Activated T-helper 1 cell treated with anti-CD3 and anti-CD28 coated beads, Interleukin-2, amount 50 U/mL, for 16 hours (primary cell): ENCODE results near the gene TSHZ2.

ENCODE experiments used
- DNase-seq, 2 donors: peaks; one replicate each; pipeline ENCODE4 v3.0.0-alpha.2; 2020; ENCODE audit warnings: low read depth in 1 of 2, low spot score in 1 of 2

The TSHZ2 gene, protein sequence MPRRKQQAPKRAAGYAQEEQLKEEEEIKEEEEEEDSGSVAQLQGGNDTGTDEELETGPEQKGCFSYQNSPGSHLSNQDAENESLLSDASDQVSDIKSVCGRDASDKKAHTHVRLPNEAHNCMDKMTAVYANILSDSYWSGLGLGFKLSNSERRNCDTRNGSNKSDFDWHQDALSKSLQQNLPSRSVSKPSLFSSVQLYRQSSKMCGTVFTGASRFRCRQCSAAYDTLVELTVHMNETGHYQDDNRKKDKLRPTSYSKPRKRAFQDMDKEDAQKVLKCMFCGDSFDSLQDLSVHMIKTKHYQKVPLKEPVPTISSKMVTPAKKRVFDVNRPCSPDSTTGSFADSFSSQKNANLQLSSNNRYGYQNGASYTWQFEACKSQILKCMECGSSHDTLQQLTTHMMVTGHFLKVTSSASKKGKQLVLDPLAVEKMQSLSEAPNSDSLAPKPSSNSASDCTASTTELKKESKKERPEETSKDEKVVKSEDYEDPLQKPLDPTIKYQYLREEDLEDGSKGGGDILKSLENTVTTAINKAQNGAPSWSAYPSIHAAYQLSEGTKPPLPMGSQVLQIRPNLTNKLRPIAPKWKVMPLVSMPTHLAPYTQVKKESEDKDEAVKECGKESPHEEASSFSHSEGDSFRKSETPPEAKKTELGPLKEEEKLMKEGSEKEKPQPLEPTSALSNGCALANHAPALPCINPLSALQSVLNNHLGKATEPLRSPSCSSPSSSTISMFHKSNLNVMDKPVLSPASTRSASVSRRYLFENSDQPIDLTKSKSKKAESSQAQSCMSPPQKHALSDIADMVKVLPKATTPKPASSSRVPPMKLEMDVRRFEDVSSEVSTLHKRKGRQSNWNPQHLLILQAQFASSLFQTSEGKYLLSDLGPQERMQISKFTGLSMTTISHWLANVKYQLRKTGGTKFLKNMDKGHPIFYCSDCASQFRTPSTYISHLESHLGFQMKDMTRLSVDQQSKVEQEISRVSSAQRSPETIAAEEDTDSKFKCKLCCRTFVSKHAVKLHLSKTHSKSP (N-terminal part only)

DNA sequence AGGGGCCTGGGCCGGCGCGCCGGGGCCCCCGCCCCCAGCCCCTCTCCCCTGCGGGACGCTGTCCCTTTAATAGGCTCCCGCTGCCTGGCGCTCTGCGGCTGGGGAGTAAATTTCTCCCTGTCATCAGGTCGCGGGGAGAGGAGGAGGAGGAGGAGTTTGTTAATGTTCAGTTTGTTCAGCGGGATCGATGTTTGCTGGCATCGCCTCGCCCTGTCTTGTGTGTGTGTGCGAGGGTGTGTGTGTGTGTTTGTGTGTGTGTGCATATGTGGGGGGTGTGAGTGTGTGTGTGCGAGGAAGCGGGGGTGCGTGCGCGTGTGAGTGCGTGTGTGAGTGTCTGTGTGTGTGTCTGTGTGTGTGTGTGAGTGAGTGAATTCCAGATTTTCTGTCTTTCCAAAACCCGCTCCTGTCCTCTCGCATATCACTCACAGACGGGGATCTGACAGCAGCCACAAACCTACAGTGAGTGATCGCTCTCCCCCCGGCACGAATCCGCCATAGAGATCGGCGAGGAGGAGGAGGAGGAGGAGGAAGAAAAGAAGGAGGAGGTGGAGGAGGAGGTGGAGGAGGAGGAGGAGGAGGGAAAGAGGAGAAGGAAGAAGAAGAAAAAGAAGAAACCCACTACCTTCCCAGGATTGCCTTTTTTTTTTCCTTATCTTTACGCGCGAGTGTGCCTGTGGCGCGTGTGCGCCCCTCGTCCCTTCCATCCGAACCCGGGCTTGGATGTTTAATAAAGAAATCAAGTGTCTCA is at the start of gene TSHZ2:
Gene TSHZ2, plus strand, starts transcription at position 169 of the 748 bp plus-strand sequence. CDS start 936 bp downstream, outside the sequence.
- peak in 1 of 2 donors; percentile 21 for DNase-seq

DNA sequence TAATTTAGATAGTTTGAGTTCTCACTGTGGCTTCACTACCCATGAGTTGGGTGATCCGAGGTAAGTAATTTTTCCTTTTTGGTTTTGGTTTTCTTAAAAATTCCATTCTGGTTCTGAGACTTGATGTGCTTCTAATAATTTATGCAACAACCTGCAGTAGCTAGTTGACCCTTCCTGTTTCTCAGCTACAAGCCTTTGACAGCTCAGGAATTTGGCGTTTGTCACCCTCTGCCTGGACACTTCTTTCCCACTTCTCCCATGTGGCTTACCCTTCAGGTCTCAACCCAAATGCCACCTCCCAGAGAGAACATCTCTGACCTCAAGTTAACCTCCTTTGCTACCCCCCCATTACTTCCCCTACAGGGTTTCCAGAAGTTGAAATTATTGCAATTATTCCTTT is 49.7 kb upstream of the TSHZ2 start:
- no peak for DNase-seq

DNA sequence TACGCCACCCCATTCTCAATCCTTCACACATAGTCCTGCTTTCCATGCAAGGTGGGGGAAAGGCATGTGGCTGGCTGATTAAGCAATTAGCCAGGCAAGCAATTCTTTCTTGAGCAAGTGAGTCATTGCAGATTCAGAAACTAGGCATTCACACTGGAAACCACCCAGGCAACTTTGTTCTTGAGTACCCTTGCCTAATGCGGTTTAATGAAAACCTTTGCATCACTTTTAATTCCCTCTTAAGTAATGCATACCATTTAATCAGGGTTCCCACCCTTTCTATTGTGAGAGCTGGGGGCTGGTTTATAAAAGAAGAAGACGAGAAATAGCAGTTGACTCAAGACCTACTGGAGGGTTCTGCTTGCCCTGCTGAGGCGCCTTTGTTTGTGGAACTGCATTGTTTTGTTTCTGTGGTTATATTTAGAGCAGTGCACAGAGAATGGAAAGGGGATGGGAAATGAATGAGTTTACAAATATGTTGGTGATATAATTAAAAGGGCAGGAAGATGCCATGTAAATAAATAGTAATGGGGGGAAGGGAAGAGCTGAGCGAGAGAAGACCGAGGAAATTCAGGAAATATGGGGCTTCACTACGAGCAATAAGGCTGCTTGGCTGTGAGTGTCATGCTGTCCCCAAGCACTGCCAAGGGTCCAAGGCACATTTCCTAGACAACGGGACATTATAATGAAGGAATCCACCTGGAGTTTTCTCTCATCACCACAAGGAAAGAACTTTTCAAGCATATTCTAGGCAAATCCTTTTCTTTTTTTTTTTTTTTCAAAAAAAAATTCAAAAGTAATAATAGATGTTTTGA is 48.8 kb upstream of the TSHZ2 start:
- DNase-seq = no peak

DNA sequence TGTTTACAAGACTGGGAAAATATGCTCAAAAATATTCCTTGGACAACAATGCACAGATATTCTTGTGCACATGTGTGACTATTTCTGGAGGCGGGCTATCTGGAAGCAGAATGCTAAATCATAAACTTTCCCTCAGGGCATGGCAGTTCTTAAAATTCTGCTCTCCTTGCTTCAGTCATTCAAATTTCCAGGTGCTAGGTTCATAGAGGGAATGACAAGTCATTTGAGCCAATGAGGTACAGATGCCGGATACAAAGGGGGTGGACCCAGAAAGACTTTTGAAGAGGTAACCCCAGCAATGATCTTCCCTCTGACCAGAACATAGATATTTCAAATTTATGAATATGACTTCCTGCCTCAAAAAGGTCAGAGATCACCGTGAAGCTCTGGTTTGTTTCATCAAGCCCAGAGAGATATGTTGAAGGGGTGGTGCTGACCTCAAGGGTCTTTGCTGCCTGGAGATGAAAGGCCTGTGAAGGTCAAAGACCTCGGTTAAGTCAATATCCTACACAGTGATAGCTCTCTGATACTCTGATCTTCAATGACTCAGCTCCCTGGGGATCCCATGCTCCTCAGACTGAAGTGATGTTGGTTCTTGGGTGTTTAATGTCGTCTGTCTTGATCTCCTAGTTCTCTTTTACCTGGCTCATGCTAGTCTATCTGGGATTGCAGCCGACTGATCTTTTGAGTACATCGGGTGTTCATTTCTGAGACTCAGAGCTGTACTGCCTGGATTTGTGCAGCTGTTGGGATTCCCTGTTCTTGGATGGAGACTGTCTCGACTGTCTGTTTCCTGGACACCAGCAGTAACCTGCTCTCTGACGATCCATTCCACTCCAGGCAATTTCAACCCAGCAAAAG is 47.5 kb upstream of the TSHZ2 start:
- no peak for DNase-seq

DNA sequence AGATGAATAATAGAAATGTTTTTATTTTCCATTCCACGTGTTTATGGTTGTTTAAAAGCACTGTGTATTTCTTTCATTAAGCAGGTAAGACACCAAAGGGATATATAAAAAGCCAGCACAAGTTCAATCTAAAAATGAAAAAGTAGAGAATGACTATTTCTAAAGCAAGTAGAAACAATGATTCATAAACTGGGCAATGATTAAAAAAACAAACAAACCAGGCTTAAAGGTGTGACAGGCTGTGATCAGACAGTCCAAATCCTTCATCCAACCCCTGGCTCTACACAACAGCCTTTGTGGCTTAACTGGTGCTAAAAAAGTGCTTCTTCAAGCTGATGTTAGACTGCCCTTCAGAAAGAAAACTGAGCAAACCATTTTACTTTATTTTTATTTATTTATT is 45.7 kb upstream of the TSHZ2 start:
- DNase-seq = no peak

DNA sequence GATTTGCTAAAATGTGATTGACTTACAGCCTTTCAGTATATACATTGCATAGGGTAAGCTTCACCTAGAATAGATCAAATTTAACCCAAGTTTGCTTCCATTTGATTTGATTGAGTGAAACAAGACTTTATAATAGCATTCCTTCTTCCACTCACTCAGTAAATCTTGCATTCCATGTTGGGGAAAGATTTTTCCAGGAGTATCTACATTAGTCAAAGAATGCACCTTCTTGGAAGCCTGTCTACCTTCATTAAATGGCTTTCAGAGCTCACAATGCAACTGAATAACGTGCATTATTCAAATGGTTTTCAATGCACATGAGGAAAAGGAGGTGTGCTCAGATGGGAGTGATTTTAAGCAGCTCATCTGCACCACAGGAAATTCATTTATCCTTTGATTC is 38.3 kb upstream of the TSHZ2 start:
- no peak for DNase-seq

DNA sequence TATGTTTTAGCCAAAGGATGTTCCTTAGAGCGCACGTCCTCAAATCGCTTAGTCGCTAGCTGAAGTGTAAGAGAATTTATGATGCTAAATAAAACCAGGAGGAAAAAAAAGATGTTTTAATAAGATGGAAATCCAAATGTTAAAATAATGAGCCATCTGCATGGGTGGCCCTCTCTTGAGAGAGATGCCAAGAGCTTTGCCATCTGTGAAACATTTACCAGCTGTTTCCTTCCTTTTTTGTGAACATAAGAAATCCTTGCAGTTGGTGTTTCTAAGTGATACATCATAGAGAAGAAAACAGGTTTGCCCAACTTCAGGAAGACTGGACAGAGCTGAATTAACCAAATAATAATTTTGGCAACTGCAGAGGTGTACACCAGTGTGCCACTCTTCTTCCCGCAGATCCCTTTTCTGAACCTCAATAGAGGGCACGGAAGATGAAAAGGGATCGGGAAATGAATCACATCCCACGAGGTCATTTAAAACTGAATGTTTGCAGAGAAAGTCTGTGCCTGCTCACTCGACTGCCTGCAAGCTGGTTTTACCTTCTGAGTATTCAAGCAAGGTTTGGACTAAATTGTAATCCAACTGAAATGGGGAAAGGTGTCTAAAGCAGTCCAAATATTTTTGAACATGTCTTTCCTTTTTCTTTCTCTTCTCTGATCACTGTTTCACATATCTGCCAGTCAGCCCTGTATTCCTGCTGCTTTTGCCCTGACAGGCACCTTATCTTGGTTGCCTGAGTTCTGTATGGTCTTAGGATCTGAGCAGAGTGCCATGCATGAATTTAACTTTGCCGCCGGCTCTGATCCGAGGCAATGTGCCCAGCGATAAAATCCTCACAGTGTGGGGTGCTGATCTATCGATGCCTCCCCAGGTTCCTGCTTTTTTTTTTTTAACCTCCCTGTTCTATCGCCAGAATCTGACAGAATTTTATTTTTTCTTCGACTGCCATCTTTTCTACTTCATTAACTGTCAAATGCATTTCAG is 35.5 kb upstream of the TSHZ2 start:
- DNase-seq = no peak

DNA sequence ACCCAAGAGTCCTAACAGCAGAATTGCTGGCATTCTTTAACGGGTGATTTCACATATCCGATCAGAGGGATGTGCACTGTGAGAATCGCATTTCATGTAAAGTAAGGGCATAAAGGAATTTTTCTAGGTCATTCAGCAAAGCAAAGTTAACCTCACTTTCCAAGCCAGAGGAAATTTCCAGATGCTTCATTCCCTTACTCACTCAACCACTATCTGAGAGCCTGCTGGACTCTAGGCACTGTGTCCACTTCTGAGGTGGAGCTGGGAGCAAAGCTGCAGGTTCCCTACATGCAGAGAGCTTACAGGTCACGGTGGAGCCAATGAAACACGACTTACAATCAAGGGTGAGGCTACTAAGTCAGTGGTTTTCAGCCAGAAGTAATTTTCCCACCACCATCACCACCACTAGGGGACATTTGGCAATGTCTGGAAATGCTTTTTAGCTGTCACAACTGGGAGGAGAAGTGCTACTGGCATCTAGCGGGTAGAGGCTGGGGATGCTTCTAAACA is 34.5 kb upstream of the TSHZ2 start:
- DNase-seq = no peak

DNA sequence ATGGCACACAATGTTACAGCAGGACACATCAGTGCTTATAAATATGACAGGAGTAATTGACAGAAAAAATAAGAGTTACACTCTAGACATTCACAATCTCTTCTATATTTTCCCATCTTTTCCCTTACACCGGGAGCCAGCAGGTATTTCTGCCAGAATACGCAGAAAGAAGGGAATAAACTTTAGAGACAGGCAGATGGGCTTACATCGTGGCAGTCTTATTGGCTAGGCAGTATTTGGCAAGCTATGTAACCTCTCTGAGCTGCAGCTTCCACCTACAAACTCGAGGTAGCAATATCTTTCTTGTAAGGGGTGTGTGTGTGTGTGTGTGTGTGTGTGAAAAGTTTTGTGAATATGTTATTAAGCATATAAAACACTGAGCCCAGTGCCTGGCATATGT is 33.0 kb upstream of the TSHZ2 start:
- no peak for DNase-seq

DNA sequence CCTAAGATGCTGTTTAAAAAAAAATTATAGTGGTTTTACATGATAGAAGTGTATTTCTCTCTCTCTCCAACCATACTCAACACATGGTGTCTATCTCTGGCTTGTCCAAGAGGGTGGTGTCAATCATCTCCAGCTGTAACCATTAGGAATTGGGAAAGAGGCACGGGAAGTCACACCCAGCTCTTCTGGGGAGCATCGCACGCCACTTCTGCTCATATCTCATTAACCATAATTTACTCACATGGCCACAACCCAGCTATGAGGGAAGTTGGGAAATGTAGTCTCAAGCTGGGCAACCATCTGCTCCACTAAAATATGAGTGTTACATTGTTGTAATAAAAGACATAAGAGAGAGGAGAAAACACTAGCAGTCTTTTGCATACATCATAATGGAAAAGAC is 30.4 kb upstream of the TSHZ2 start:
- no peak for DNase-seq

DNA sequence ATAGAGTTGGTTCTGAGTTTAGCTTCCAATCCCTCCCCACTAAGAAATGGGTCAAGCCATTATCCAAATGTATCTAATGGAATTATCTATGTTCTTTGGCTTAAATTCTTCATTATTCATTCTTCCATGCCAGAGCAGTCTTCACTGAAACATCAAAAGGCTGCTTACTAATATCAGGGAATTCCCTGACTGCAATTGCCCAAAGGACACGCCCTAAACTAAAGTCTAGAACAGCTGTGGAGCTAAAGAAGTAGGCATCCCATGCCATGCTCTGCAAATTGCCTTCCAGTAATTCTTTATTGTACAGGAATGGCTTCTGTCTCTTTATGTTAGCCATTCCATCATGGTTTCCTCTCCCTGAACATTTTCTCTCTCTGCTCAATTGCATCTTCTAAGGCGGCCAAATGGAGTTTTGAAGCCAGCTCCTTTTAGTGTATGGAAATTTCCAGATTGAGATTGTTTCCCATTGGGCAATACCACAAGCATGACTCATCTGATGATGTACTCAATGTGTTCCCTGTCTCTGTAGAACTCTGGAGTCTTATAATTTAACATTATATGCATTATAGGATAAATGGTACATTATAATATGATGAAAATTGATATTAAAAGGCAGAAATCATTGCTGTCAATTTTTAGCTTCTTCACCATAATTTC is 28.8 kb upstream of the TSHZ2 start:
- DNase-seq = no peak

DNA sequence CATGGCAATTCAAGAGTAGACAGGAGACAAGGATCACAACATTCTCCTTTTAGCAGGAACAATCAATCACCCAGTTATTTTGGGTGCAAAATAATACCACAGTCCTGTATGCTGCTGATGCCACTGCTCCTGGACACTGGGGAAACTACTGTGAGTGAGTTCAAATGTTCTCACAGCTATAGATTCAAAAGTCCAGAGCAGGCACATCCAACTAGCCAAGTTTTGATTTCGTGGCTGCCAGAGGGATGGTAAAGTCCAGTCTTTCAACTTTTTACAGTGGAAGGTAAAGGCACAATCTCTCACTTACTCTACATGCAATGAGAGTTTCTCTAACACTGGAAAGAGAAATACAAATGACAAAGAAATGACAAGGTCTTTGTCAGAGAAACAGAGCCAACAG is 26.9 kb upstream of the TSHZ2 start:
- DNase-seq = no peak

DNA sequence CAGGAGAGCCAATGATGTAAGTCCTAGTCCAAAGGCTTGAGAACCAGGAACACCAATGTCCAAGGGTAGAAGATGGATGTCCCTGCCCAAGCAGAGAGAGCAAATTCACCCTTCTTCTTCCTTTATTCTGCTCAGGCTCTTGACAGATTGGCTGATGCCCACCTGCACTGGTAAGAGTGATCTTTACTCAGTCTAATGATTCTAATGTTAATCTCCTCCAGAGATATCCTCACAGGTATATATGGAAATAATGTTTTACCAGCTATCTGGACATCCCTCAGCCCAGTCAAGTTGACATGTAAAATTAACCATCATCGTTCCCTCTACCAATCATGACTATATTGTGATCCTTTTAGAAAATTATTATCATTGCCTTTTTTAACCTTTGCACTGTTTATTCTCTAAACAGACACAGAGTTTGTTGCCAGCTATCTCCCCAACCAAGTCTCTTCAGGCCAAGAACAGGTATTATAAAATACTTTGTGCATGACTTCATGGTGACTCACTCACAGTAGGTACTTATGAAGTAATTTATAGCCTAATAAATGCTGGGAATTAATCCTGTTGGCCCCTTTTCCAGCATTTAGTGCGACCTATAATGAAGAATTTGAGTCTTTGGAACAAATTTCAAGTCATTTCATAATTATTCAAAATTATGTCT is 26.2 kb upstream of the TSHZ2 start:
- no peak for DNase-seq

DNA sequence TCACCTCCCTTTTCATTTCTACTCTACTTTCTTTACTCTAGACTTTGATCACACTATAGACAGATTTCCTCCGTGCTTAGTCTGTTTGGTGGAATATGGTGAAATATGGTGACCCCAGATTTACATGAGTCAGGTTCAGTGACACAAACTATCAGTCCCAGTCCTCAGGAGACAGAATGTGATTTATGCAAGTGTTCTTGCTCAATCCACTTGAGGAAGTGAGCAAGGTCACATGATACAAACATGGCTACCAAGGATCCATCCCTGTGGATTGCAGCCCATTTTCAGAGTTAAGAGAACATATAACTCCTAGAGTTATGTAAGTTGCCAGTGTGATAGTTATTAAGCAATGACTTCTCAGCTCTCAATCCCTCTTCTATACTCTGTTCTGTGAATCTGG is 23.7 kb upstream of the TSHZ2 start:
- DNase-seq = no peak

DNA sequence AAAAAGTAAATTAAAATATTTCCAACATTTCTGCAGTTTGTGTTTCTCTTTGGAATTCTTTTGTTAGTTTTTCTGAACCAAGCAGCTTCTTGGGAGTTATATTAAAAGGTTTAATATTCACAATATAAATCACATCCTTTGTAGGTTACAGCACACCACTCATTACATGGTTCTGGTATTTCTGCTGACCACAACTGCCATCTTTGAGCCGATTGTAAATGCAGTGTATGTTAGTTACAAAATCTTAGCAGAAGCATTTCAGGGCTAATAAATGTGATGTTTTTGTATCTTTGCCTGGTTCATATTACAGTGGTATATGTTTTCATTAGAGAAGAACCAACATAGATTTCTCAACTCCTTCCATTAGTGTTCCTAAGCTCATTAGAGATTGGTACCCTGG is 19.1 kb upstream of the TSHZ2 start:
- DNase-seq = no peak

DNA sequence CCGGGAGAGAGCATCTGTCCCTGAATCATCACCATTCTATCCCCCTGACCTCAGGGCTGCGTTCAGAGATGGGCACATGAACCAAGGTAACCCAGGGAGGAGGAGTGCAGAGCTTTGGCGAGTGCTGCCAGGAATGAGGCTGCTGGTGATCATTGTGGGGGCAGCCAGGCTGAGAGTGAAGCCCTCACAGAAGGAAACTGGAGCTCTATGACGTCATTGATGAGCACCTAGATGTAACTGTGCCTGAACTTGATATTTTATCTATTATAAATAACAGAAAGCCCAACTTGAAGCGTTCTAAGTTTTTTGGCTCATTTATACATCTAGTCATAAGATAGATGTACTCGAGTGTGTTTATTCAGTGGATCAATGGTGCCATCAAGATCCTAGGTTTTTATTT is 17.3 kb upstream of the TSHZ2 start:
- no peak for DNase-seq

DNA sequence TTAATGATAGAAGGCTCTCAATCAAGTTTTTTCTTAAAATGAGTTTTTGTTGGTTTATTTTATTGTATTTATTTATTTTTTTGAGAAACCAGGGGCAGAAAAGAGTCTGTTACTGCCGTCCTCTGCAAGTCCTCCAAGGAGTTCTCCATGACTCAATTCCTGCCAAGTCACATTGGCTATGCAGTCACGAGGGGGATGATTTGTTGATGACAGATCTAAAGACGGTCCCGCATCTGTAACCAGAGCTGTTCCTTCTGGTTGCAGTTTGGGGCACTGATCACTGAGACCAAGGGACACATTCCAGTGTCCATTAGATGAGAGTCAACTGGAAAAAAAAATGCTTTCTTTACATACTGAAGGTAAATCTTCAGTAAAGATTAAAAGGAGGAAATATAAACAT is 13.9 kb upstream of the TSHZ2 start:
- DNase-seq = no peak
